Transverse colon (tissue), 4 donors: ENCODE results near the gene NTMT1. TPM values are rescaled to one million over a fixed set of nuclear protein-coding genes. Genes with fewer than 3 reads are reported as not detected.

Experiments used
- DNase-seq: peaks from one replicate; pipeline ENCODE4 v3.0.0-alpha.2; 2019
- H3K27ac ChIP-seq, 4 donors: fragments of 200-600 bp; sonication (generic); 2 replicates each; pipeline ENCODE4 v1.5.1; 2016 to 2018; ENCODE audit warnings: inconsistent platforms in 4 of 4
- H3K27me3 ChIP-seq: fragments of 200-600 bp; sonication (generic); 2 replicates; pipeline ENCODE4 v1.5.1; 2017; ENCODE audit warnings: inconsistent platforms
- H3K36me3 ChIP-seq, 4 donors: fragments of 200-600 bp; sonication (generic); 2 replicates each; pipeline ENCODE4 v1.5.1; 2017 to 2019; ENCODE audit warnings: inconsistent platforms in 4 of 4
- H3K4me1 ChIP-seq, 4 donors: fragments of 200-600 bp; sonication (generic); 2 replicates each; pipeline ENCODE4 v1.5.1; 2017 to 2020; ENCODE audit warnings: inconsistent platforms in 4 of 4
- H3K4me3 ChIP-seq, 4 donors: fragments of 200-600 bp; sonication (generic); 1 replicate in 1 of 4; 2 replicates in 3 of 4; pipeline versions ENCODE4 v1.5.1 to v1.6.1; 2017 to 2019; ENCODE audit warnings: inconsistent platforms in 4 of 4
- H3K9me3 ChIP-seq, 2 donors: fragments of 200-600 bp; sonication (generic); 2 replicates each; pipeline ENCODE4 v1.5.1; 2017 to 2019; ENCODE audit warnings: inconsistent platforms in 2 of 2
- EP300 ChIP-seq: sonication (generic); formaldehyde crosslinking; IDR thresholded peaks from one replicate; pipeline ENCODE4 v1.6.1; 2017; ENCODE audit warnings: antibody characterized with exemption, low read depth
- POLR2A ChIP-seq: fragments of 450-650 bp; IDR thresholded peaks from one replicate; pipeline ENCODE4 v1.6.1; 2016; ENCODE audit warnings: antibody characterized with exemption, mild to moderate bottlenecking, moderate library complexity
- POLR2AphosphoS5 ChIP-seq, 3 donors: sonication (generic); formaldehyde crosslinking; IDR thresholded peaks; one replicate each; pipeline ENCODE4 v1.6.1; 2016; ENCODE audit warnings: antibody characterized with exemption in 3 of 3
- WGBS, 2 donors: methylation state at CpG; one replicate each; pipeline ENCODE4 v1.1.5; 2018; ENCODE audit warnings: low coverage in 1 of 2; 5-methylcytosine and 5-hydroxymethylcytosine counted together
- in situ Hi-C, 4 donors: fragments of 200-750 bp; cut with MboI; loops; one replicate each; pipeline versions ENCODE4 v1.15.0 to v1.15.1; 2017; ENCODE audit warnings: low sequenced_read_pairs in 3 of 4, low pct_ligation_motif_present in 1 of 4, low pct_unique_long_range_greater_than_20kb in 1 of 4
- intact Hi-C: fragments of 100-400 bp; cut with DNase I; formaldehyde crosslinking; loops from one replicate; pipeline ENCODE4 v1.15.1; 2023; ENCODE audit warnings: low total_unique reads
- total RNA-seq, 4 donors: library from RNA; depleted of rRNA; stranded (reverse); fragments of >200 nt; gene quantifications; one replicate each; pipeline ENCODE4 v1.1.0, GENCODE V29; 2016
- TF ChIP-seq, protein P1 (sequence below), 5 experiments: fragments of 200-600 bp in 3 of 5; fragments of 450-650 bp in 2 of 5; sonication (generic) in 3 of 5; IDR thresholded peaks; 1 replicate in 2 of 5; 2 replicates in 3 of 5; pipeline ENCODE4 v1.5.1; 2016 to 2017; ENCODE audit warnings: antibody characterized with exemption in 5 of 5, inconsistent platforms in 3 of 5, mild to moderate bottlenecking in 2 of 5, moderate library complexity in 1 of 5

Gene NTMT1
- total RNA-seq, 4 donors from 2014 or later: 11.3 to 19.1 (median 14.3) TPM

DNA sequence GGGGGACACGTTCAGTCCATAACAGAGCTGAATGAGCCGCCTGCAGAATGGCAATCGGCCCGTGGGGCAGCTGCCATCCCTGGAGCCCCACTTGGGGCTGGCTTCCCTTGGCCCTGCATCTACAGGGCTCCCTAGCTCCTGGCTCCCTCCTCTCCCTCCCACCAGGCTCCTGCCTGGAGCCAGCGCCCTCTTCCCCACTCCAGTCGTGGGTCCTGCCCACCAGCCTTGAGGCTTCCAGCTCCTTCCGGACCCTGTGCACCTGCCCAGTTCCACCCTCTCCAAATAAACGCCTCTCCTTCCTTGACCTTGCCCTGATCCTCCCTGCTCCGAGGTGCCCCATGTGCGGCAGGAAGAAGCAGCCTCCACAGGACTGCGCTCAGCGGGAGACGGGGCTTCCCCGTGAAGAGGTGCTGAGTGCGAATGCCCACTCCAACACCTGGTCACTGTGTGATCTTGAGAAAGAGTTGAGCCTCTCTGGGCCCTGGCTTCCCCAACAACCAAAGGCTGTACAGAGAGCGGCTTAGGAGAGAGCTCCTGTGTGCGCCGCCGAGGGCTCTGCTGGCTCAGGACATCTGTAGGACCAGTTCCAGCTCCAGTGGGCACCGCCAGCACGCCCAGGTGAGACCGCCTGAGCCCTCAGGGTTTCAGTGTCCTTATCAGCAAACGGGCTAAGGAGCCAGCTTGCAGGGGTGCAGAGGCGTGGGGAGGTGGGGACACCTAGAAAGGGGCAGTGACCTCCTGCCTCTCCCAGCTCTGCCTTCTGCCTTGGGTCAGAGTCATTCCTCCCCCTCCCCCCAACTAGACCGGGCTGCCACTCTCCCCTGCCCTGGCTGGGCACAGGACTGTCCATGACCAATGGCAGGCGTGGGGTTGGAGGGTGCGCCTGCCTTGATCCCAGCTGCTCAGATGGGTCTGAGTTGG lies 17.1 kb upstream of the NTMT1 start:
- 60% methylated on average over 3 to 25 of the region's 27 CpGs for WGBS, 2 donors
- peak; percentile 48 for DNase-seq
- Histone ChIP-seq H3K4me1 (peaks cover 22 to 44% (median 37%) of the 10 kb centered on the region in 4 donors), H3K36me3 (no peaks in the 10 kb centered on the region), H3K27me3 (no peaks in the 10 kb centered on the region), H3K27ac (peak overlapping the region; percentile 85 to 94 (median 89)), H3K4me3 (peak overlapping the region in 2 of 4 donors; percentile 60 to 75), H3K9me3 (no peaks in the 10 kb centered on the region)
- TF ChIP-seq POLR2A (peak; percentile 40), EP300 (no peak), POLR2AphosphoS5 (IDR thresholded peaks at IDR 0.05) (peak in 1 of 3 donors; percentile 21)
- TF ChIP-seq, protein P1, sequence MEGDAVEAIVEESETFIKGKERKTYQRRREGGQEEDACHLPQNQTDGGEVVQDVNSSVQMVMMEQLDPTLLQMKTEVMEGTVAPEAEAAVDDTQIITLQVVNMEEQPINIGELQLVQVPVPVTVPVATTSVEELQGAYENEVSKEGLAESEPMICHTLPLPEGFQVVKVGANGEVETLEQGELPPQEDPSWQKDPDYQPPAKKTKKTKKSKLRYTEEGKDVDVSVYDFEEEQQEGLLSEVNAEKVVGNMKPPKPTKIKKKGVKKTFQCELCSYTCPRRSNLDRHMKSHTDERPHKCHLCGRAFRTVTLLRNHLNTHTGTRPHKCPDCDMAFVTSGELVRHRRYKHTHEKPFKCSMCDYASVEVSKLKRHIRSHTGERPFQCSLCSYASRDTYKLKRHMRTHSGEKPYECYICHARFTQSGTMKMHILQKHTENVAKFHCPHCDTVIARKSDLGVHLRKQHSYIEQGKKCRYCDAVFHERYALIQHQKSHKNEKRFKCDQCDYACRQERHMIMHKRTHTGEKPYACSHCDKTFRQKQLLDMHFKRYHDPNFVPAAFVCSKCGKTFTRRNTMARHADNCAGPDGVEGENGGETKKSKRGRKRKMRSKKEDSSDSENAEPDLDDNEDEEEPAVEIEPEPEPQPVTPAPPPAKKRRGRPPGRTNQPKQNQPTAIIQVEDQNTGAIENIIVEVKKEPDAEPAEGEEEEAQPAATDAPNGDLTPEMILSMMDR (IDR thresholded peaks at IDR 0.05): no peak
- intact Hi-C loops (loop anchor here (10.0 kb wide), 1 partner anchor 224 kb away; no protein-coding TSS in a partner anchor), in situ Hi-C loops (loop anchor here in 1 of 4 donors (10.0 kb wide), 1 partner anchor 114 kb away; no protein-coding TSS in a partner anchor)

DNA sequence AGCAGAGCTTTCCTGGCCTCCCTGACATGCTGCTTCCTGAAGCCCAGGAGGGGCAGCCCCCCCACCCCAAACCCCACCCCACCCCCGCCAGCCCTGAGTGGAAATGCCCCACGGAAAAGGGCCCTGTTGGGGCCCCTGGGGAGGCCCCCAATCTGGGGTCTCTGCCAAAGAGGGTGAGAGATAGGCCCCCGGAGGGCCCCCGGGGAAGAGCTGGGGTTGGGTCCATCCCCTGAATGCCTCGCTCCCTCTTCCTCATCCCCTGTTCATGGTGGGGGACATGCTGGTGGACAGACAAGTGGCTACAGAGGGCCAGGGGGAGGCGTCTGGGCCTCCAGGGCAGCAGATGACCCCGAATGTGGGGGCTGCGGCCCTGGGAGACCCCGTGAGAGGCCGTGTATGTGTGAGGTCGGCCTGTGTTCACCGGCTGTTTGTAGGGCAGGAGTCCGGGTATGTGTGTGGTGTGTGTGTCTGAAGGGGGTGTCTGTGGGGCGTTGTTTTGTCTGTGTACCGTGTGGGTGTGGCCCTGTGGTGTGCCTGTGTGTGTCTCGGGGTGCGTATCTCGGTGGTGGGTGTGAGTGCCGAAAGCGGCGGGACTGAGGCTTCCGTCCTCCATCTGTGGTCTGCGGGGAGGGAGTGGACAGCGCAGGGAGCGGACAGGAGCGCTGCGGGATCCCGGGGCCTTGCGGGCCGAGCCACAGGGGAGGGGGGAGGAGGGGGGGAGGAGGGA lies 16.3 kb upstream of the NTMT1 start:
- DNase-seq: peak; percentile 76
- H3K4me3 ChIP-seq: peak overlapping the region in 3 of 4 donors; percentile 60 to 75 (median 66)
- in situ Hi-C loops (loop anchor here in 3 of 4 donors (5.0 to 10.0 kb wide), 4 partner anchors 115 to 475 kb away; no protein-coding TSS in a partner anchor), intact Hi-C loops (loop anchor here (1.0 to 10.0 kb wide), 4 partner anchors 115 to 470 kb away; no protein-coding TSS in a partner anchor)
- no peaks in the 10 kb centered on the region for H3K36me3 ChIP-seq
- TF ChIP-seq POLR2A: peak; percentile 69
- peak in 1 of 3 donors; percentile 41 for TF ChIP-seq POLR2AphosphoS5 (IDR thresholded peaks at IDR 0.05)
- TF ChIP-seq EP300: no peak
- H3K9me3 ChIP-seq: no peaks in the 10 kb centered on the region
- peak overlapping the region; percentile 85 to 94 (median 89) for H3K27ac ChIP-seq
- no peaks in the 10 kb centered on the region for H3K27me3 ChIP-seq
- 11% methylated on average over 19 of the region's 30 CpGs; no CpG with 5 or more reads in 1 of the 2 donors for WGBS, 2 donors
- H3K4me1 ChIP-seq: peaks cover 22 to 44% (median 37%) of the 10 kb centered on the region in 4 donors

DNA sequence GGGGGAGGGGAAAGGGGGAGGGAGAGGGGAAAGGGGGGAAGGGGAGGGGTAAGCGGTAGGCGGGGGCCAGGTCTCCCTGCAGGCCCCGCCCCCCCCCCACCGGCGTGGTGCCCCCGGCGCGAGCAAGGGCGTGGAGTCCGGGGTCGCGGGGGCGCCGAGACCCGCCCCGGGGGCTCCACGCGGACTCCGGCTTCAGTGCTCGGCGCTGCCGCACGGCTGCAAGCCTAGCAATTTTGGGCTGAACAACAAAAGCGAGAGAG lies 15.8 kb upstream of the NTMT1 start:
- peak overlapping the region; percentile 31 to 75 (median 63) for H3K4me3 ChIP-seq
- DNase-seq: no peak
- no peaks in the 10 kb centered on the region for H3K9me3 ChIP-seq
- intact Hi-C loops: loop anchor here (1.0 to 5.0 kb wide), 3 partner anchors 115 to 471 kb away; no protein-coding TSS in a partner anchor
- peak overlapping the region; percentile 85 to 94 (median 89) for H3K27ac ChIP-seq
- peaks cover 22 to 44% (median 37%) of the 10 kb centered on the region in 4 donors for H3K4me1 ChIP-seq
- no peaks in the 10 kb centered on the region for H3K27me3 ChIP-seq
- no peaks in the 10 kb centered on the region for H3K36me3 ChIP-seq
- in situ Hi-C loops: loop anchor here in 3 of 4 donors (5.0 to 10.0 kb wide), 3 partner anchors 445 to 475 kb away; no protein-coding TSS in a partner anchor
- TF ChIP-seq POLR2AphosphoS5 (IDR thresholded peaks at IDR 0.05) (no peak), EP300 (no peak), POLR2A (no peak)
- TF ChIP-seq, protein P1 (IDR thresholded peaks at IDR 0.05): no peak
- WGBS, 2 donors: no CpG with 5 or more reads among the region's 24 CpGs

DNA sequence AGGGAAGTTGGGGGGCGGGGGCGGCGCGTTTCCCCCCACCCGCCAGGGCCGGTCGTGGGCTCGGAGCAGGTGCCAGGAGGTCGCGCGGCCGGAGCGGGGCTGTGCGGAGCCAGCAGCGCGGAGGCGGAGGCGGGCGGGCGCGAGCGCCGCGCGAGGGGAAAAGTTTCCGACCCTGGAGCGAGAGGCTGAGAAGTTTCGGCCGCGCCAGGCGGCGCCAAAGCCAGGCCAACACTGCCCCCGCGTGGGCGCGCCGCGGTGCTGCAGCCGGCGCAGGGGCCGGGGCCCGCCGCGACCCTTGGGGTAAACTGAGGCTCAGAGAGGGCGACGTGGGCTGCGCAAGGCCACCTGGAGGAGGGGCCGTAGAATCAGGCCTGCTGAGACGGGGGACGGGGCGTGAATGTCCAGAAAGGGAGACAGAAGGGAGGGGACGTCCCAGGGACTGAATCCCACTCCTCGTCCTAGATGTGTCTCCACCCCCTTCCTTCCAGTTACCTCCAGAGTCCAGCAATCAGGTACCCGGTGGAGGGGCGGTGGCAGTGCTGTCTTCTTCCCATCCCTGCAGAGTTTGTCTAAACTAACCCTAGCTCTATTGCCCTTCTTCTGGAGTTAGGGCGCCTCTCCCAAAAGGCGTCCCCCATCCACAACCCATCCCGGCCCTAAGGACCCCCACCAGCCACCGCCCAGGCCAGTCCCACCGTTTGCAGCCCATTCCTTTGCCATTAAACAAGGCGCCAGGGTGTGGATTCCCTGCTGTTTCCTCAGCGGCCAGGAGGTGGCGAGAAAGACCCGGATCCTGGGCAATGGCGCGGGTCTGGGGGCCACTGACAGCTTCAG lies 15.3 kb upstream of the NTMT1 start:
- peak overlapping the region; percentile 31 to 75 (median 63) for H3K4me3 ChIP-seq
- intact Hi-C loops: loop anchor here (1.0 to 5.0 kb wide), 3 partner anchors 116 to 471 kb away; no protein-coding TSS in a partner anchor
- peak; percentile 82 for DNase-seq
- peak overlapping the region; percentile 85 to 94 (median 89) for H3K27ac ChIP-seq
- WGBS, 2 donors: 1% methylated on average over 17 of the region's 66 CpGs; no CpG with 5 or more reads in 1 of the 2 donors
- TF ChIP-seq POLR2A: peak; percentile 13
- no peak for TF ChIP-seq POLR2AphosphoS5 (IDR thresholded peaks at IDR 0.05)
- TF ChIP-seq, protein P1 (IDR thresholded peaks at IDR 0.05): peak; percentile 78 to 96 (median 94)
- H3K4me1 ChIP-seq: peaks cover 22 to 44% (median 37%) of the 10 kb centered on the region in 4 donors
- H3K36me3 ChIP-seq: no peaks in the 10 kb centered on the region
- H3K9me3 ChIP-seq: no peaks in the 10 kb centered on the region
- in situ Hi-C loops: loop anchor here in 3 of 4 donors (5.0 to 10.0 kb wide), 3 partner anchors 446 to 476 kb away; no protein-coding TSS in a partner anchor
- no peaks in the 10 kb centered on the region for H3K27me3 ChIP-seq
